EL (cell line): ENCODE measurements around the gene CLEC18C.
"Not testable (repeated sequence)": the region's sequence is repeated elsewhere in the genome, so short reads cannot be mapped to it uniquely, and the experiment has no call there.

Experiments
- DNase-seq: peaks from one replicate; pipeline ENCODE4 v3.0.0-alpha.2; 2016

The CLEC18C gene

DNA sequence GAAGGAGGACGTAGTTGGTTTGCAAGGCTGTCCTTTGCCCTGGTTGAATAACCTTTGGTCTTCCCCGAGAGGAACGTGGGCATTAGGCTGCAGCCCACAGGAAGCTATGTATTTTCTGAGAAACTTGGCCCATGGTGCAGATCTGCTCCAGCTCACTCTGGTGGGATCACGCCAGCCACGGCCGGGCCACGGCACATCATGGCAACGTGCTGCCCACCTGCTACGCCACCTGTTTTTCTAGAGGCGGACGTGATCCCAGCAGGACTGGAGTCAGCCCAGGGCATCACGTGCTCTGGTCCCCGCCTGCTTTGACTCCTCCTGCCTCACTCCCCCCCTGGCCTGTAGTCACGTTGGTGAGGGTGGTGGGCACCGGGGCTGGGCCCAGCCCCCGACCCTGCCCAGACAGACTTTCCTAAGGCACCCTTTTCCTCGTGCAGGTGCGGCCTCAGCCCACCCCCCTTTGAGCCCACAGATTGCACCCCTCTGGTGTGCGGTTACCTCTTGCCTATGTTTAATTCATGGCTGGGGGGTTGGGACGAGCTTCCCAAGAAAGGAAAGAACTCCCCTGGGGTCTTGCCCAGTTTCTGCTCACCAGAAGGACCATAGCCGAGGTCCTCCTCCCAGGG, at the start of gene CLEC18C:
Gene CLEC18C, plus strand, starts transcription at position 576 of the 626 bp plus-strand sequence. CDS start 492 bp downstream, outside the sequence.
- not testable (repeated sequence) for DNase-seq

GRCh38 chr16:70123822-70124221, 49.8 kb upstream of the CLEC18C start:
- DNase-seq: not testable (repeated sequence)

DNA sequence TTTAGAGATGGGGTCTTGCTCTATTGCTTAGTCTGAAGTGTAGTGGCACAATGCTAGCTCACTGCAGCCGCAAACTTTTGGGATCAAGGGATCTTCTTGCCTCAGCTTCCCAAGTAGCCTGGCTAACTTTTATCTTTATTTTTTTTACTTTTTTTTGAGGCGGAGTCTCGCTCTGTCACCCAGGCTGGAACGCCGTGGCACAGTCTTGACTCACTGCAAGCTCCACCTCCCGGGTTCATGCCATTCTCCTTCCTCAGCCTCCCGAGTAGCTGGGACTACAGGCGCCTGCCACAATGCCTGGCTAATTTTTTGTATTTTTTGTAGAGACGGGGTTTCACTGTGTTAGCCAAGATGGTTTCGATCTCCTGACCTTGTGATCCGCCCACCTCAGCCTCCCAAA, 47.4 kb upstream of the CLEC18C start:
- peak; percentile 7 for DNase-seq

DNA sequence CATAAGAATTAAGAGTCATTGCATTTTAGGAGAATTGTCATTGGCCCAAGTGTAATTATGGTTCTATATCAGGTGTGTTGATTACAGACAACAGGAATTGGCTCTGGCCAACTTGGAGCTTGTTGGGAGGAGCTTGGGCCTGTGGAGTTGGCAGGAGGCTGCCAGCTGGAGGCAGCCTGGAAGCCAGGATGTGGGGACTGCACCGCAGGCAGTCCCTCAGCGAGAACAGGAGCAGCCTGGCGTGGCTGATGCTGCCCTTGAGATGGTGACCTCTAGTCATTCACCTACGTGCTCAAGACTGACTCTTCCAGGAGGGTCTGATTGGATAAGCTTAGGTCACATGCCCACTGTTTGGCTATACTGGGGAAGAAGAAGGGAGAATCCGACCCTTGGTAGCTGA, 45.9 kb upstream of the CLEC18C start:
- DNase-seq: not testable (repeated sequence)

DNA sequence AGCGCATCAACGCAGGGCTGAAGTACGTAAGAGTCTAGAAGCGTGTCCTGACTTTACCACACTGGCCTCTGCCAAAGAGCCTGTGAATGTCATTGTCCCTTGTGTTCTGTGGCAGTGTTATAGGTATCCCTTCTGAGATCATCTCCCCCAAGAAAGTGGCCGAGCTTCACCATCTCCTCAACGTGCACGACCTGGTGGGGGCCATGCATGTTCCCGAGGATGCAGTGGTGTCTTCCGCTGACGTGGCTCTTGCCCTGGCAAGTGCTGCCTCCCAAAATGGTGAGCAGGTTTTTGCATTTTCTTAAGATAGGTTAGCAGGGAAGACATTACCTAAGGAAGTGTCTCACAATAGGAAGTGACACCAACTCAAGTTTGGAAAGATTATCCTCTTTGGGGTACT, 44.7 kb upstream of the CLEC18C start:
- not testable (repeated sequence) for DNase-seq

DNA sequence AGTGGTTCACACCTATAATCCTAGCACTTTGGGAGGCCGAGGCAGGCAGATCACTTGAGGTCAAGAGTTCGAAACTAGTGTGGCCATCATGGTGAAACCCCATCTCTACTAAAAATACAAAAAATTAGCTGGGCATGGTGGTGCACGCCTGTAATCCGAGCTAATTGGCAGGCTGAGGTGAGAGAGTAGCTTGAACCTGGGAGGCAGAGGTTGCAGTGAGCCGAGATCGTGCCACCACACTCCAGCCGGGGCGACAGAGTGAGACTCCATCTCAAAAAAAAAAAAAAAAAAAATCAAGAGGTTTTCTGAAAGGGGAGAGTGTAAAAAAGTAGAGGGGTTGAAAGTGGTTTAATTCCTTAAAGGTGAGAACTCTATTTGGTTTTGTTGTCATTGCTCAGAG, 37.8 kb upstream of the CLEC18C start:
- not testable (repeated sequence) for DNase-seq

- DNase-seq: not testable (repeated sequence)
Observed at GRCh38 chr16:70136595-70136994, 37.0 kb upstream of the CLEC18C start.

GRCh38 chr16:70142739-70143138, 30.8 kb upstream of the CLEC18C start:
- not testable (repeated sequence) for DNase-seq

DNA sequence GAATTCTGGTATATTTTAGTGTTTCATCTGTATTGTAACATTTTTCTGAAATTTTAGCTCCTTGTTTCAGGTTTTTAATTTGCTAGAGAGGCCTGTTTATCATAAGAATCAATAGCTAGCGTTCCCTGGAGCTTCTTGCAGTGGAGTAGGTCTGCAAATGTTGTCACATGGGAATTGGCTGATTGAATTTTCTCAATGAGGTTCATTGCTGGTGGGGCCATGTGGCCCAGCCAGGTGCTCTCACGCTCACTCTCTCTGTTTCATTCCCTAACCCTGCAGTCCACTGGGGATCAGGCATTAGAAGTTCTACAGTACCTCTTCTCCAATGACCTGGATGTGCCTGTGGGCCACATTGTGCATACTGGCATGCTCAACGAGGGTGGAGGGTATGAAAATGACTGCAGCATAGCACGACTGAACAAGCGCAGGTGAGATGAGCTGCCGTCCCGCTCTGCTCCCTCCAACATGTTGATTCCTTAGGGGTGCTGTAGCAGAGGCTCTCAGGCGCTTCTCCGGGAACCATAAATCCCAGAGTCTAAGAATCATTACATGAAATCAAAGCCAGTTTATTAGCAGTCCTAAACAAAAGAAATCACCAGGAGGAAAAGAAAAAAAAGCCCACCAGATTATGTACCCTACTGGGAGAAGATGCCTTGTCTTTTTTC, 30.2 kb upstream of the CLEC18C start:
- not testable (repeated sequence) for DNase-seq

GRCh38 chr16:70147853-70148252, 25.7 kb upstream of the CLEC18C start:
- not testable (repeated sequence) for DNase-seq

- not testable (repeated sequence) for DNase-seq
Observed at GRCh38 chr16:70148453-70148852, 25.1 kb upstream of the CLEC18C start.

- DNase-seq: not testable (repeated sequence)
Observed at GRCh38 chr16:70149296-70149695, 24.3 kb upstream of the CLEC18C start.

DNA sequence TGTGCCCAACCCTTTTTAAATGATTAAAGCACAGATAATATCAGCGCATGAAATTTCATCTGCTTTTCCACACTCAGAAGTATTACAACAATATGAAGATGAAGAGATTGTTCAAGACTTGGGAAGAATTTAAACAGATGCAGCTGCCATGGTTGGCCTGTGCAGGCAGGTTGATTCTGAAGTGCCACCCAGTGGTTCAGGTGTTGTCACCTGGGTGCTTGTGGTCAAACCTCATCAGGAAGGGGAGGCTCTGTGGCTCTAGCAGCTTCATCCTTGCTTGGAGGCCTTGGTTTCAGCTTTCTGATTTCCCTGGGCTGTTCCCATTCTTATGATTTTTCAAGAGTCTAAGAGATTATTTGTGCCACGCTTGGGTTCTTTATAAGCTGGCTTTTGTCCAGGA, 22.2 kb upstream of the CLEC18C start:
- DNase-seq: no peak

DNA sequence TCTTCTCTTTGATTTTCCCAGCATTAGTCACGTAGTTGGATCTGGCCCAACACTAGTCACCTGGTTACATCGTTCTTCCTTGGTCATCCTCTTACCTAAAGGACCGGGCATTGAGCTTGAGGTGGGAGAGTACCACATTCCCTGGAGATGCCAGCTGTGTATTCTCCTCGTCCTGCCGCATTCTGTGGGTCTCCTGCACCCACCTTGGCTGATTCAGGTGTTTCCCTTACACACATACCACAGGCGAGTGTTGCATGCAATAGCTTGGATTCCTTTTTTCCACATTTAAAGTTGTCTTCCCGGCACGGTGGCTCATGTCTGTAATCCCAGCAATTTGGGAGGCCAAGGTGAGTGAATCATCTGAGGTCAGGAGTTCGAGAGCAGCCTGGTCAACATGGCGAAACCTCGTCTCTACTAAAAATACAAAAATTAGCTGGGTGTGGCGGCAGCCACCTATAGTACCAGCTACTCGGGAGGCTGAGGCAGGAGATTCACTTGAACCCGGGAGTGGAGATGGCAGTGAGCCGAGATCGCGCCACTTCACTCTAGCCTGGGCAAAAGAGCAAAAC, 21.6 kb upstream of the CLEC18C start:
- DNase-seq: no peak

DNA sequence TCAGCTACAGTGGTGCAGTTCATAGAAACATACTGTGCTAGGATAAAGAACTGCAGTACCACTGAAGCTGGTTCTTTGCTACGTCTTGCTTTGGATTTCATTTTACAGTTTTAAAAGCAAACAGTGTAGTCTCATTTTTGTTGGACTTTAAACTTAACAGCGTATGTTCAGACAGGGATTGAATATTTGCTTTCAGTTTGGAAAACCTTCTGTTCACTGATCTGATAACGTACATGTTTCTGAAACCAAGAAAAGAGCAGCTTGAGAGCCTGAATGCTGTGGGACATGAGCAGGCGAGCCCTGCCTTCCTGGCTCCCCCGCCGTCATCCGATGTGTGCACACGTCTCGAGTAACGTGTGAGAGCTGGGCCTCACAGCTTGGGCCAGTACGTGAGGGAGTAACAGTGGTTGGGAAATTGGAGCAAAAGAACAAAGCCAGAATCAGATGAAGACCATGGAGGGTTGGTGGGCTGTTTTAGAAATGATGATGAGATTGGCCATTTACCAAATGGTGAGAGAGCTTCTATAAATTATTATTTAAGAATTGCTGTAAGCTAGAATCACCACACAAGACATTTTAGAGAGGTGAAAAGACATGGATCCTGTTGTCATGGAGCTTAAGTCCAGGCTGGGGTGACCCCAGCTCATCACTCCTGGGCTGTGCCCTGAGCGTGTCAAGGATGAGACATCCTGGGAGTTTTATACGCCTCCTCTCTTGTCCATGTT, 20.8 kb upstream of the CLEC18C start:
- no peak for DNase-seq

- DNase-seq: not testable (repeated sequence)
Observed at GRCh38 chr16:70154736-70155135, 18.9 kb upstream of the CLEC18C start.

- DNase-seq: no peak
Observed at GRCh38 chr16:70156207-70156978, 17.2 kb upstream of the CLEC18C start.

- DNase-seq: no peak
Observed at GRCh38 chr16:70157105-70157476, 16.5 kb upstream of the CLEC18C start.

- no peak for DNase-seq
Observed at GRCh38 chr16:70157477-70158260, 15.9 kb upstream of the CLEC18C start.

GRCh38 chr16:70158261-70158939, 15.2 kb upstream of the CLEC18C start:
- DNase-seq: no peak
